Fibroblast of gingiva (primary cell): ENCODE measurements around the gene PRPH.
"Not testable (repeated sequence)": the region's sequence is repeated elsewhere in the genome, so short reads cannot be mapped to it uniquely, and the experiment has no call there.

Experiments
- DNase-seq: peaks from one replicate; pipeline ENCODE4 v3.0.0-alpha.2; 2011; ENCODE audit warnings: low read depth

The PRPH gene

DNA sequence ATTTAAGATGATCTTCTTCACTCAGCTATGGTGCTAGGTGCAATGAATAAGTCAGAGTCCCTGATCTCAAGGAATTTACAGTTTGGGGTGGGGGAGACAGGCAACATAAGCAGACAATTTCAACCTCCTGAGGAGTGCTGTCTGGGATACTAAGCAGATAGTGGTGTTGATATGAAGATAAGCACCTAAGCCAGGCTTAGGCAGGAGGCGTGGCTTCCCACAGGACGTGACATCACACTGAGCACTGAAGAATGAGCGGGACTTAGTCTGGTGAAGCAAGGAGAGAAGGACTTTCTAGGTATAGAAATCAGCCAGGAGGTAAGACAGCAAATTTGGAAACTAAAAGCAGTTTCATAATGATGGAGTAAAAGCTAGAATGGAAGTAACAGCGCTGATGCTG is 6.8 kb downstream of the PRPH start:
- DNase-seq, result no peak

DNA sequence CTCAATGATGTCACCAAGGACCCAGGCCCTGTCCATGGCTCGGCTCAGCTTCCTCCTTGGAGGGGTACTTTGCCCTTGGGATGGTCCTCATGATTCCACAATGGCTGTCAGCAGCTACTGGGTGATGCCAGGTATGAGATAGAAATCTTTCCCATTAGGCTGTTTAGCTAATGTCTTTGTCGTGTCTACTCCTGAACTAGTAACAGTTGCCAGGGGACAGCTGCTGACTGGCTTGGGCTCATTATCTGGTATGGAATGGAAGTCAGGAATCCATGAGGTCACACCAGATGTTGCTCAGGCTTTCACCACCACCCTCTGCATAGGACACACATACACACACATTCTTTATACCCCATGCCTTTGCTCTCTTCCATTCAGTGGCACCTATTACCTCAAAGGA is 9.2 kb downstream of the PRPH start:
- DNase-seq, result peak; percentile 69

- no peak for DNase-seq
Observed at GRCh38 chr12:49305762-49306510, 11.0 kb downstream of the PRPH start.

- no peak for DNase-seq
Observed at GRCh38 chr12:49309386-49309785, 14.4 kb downstream of the PRPH start.

GRCh38 chr12:49310451-49311000 is 15.6 kb downstream of the PRPH start:
- not testable (repeated sequence) for DNase-seq

DNA sequence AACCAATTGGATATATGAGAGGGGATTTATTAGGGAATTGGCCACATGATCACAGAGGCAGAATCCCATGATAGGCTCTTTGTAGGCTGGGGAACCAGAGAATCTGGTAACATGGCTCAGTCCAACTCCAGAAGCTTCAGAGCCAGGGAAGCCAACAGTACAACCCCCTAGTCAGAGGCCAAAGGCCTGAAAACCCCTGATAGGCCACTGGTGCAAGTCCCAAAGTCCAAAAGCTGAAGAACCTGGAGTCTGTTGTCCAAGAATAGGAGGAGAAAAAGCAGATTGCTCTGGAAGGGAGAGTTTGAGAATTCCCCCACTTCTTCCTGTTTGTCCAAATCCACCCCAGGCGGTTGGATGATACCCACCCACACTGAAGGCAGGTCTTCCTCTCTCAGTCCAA is 19.9 kb downstream of the PRPH start:
- no peak for DNase-seq

GRCh38 chr12:49317118-49317517 is 22.2 kb downstream of the PRPH start:
- DNase-seq, result not testable (repeated sequence)

DNA sequence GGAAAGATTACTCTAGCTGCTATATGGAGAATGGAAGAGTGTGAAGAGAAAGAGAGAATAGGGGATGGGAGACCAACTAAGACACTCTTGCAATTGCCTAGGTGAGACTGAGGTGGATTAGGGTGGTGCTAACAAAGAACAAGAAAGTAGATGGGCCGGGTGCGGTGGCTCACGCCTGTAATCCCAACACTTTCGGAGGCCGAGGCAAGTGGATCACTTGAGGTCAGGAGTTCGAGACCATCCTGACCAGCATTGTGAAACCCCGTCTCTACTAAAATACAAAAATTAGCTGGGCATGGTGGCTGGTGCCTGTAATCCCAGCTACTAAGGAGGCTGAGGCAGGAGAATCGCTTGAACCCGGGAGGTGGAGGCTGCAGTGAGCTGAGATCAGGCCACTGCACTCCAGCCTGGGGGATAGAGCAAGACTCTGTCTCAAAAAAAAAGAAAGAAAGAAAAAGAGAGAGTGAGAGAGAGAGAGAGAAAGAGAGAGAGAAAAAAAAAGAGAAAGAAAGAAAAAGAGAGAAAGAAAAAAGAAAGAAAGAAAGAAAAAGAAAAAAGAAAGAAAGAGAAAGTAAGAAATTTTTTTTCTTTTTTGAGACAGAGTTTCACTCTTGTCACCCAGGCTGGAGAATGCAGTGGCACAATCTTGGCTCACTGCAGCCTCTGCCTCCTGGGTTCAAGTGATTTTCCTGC is 25.6 kb downstream of the PRPH start:
- DNase-seq, result not testable (repeated sequence)

- DNase-seq, result no peak
Observed at GRCh38 chr12:49322367-49322707, 27.4 kb downstream of the PRPH start.

- DNase-seq, result peak; percentile 97
Observed at GRCh38 chr12:49322708-49323523, 28.0 kb downstream of the PRPH start, which contains the start of gene TROAP. Gene TROAP (plus strand): TSS chr12:49323255. CDS start chr12:49323609, 354 bp downstream.

GRCh38 chr12:49323524-49324097 is 28.7 kb downstream of the PRPH start:
- DNase-seq, result no peak

DNA sequence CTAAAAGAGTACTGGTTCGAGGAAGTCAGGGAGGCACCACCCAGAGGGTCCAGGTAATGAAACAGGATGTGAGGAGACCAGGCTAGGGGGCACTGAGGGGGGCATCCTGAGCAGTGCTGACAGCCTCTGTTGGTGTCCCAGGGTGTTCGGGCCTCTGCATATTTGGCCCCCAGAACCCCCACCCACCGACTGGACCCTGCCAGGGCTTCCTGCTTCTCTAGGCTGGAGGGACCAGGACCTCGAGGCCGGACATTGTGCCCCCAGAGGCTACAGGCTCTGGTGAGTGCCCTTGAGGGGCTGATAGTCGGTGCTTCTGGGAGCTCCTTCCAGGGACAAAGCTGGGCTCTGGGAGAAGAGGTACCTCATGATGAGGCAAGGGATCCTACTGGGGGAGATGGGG is 30.7 kb downstream of the PRPH start:
- no peak for DNase-seq

- DNase-seq, result no peak
Observed at GRCh38 chr12:49327368-49327767, 32.4 kb downstream of the PRPH start.

DNA sequence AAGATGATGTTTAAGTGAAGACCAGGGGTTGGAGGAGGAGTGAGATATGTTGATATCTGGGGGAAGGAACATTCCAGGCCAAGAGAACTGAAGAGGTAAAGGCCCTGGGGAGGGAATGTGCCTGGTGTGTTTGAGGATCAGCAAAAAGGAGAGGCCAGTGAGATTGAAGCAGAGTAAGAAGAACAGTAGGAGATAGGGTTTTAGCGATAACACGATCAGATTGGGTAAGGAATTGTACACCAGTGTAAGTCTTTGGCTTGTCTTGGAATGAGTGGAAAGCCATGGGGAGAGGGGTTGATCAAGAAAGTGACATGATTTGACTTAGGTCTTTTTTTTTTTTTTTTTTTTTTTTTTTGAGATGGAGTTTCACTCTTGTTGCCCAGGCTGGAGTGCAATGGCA is 32.9 kb downstream of the PRPH start:
- DNase-seq, result no peak

- DNase-seq, result no peak
Observed at GRCh38 chr12:49328816-49329215, 33.9 kb downstream of the PRPH start.

GRCh38 chr12:49330032-49330619 is 35.2 kb downstream of the PRPH start:
- DNase-seq, result no peak

- no peak for DNase-seq
Observed at GRCh38 chr12:49330631-49331379, 35.9 kb downstream of the PRPH start.

GRCh38 chr12:49331380-49332222 is 36.7 kb downstream of the PRPH start:
- peak; percentile 70 for DNase-seq

GRCh38 chr12:49332441-49332861 is 37.5 kb downstream of the PRPH start:
- no peak for DNase-seq

DNA sequence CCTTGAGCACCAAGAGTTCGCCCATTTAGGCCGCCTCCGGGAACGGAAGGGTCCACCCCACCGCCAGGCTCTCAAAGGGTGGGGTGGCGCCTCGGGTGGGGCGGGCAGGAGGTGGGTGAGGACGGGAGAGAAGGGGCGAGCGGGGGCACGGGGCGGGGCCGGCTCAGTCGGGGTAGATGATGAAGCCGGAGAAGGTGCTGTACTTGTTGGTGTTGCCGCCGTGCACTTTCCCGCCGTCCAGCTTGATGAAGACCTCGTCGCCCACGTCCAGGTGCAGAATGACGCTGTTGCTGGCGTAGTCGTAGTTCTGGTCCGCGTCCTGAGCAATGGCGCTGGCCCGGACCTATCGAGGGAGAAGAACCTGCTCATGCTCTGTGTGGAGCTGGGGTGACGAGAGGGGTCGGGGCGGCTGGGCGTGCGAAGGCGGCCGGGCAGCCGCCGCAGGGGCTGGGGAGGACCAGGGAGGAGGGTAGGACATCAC is 38.0 kb downstream of the PRPH start:
- no peak for DNase-seq
